Measurements from ENCODE around the gene MELTF. TPM values are rescaled to one million over a fixed set of nuclear protein-coding genes. Genes with fewer than 3 reads are reported as not detected.
"Not testable (repeated sequence)": the region's sequence is repeated elsewhere in the genome, so short reads cannot be mapped to it uniquely, and the experiment has no call there.

The MELTF gene
- 1 to 10 TPM; 1.9 to 2.4 (median 2.3) TPM for polyA plus RNA-seq (ENCODE audit: insufficient read length in 3 of 3)

DNA sequence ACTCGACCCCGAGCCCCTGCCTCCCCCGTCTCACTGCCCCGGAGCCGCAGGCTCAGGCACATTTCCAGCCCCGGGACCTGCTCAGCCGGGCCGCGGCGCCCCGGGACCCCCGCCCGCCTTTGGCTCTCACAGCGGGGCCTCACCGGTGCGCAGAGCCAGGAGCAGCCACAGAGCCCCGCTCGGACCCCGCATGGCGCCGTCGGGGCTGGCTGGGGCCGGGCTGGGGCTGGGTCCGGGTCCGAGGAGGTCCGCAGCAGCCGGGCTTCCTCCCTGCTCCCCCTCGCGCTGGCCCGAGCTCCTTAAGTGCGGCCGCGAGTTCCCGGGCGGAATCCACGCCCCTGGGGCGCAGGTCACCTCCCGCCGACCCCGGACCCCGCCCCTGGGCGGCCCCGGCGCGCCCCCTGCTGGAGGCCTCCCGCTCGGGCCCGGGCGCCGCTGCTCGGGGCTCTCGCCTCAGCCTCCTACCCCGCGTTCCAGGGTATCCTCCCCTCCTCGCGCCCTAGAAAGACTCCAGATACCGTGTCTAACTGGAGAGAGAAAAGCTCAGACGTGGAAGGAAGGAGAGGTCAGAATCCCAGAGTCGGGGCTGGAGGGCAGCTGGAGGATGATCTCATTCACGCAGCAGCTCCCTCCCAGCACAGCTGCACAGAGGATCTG is at the start of gene MELTF:
Gene MELTF, minus strand, starts transcription at position 307 of the 657 bp plus-strand sequence. Its CDS starts 115 bp downstream, at position 192.
- no peak for DNase-seq (ENCODE audit: low read depth in 3 of 3, low spot score in 2 of 3)

DNA sequence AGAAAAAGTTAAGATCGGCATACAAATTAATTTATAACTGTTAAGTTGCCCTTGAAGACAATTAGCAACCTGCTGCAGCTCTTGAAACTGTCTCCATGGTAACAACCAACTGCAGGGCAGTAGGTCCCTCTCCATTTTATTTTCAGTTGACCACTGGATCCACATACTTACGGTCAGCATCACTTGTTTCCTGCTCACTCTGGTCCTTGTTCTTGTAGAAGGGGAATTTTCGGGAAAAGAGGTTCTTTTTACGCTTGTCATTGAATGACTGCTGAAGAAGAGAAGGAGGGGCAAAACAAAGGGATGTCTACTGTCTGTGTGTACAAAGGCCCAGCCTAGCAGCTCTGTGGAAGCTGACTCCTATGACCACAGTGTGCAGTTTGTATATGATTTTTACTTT is 46.8 kb upstream of the MELTF start:
- no peak for DNase-seq (ENCODE audit: low read depth in 3 of 3, low spot score in 2 of 3)

DNA sequence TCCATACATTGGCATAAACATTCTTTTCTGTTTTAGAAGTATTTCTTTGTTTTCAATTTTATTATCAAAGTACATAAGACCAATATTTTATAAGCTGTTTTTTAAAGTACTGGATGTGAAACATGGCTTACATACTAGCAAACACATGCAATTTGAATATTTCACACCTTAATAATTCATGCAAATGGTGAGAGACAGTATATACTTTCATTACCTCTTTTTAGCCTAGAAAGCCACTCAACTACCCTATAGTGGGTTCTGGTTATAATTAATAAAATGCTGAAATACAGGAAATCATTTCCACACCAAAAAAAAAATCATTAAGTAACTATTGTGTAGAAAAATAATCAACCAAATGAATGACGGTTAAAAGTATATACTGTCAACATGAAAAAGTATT is 38.5 kb upstream of the MELTF start:
- no peak for DNase-seq (ENCODE audit: low read depth in 3 of 3, low spot score in 2 of 3)

DNA sequence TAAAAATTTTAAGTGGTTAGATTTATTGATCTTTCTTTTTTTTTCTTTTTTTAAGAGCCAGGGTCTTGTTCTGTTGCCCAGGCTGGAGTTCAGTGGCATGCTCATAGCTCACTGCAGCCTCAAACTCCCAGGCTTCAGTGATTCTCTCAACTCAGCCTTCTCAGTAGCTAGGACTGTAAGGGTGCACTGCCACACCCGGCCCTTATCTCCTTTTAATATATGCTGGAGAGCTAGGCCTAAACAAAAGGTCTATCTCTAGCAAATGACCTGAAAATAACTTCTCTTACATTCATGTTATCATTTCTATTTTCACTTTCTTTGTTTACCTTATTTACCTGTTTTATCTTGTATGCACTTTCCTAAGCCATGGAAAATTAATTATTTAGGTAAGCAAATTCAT is 35.2 kb upstream of the MELTF start:
- DNase-seq (ENCODE audit: low read depth in 3 of 3, low spot score in 2 of 3) = no peak

DNA sequence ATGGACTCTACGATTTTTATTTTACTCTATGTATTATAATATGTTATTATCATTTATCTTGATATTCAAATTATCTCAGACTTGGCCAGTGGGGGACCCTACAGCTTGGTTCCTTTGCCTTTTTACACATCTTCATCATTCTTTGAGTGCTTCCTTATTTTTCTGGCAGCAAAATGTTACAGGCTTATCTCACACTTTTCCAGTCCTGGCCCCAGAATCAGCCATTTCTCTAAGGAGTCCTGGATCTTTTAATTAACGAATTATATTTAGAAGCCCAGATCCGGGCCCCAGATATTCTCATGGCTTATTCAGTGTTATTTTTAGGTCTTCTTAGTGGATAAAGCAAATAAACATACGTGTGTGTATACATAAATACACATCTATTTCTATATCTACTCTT is 32.8 kb upstream of the MELTF start:
- DNase-seq (ENCODE audit: low read depth in 3 of 3, low spot score in 2 of 3) = no peak

DNA sequence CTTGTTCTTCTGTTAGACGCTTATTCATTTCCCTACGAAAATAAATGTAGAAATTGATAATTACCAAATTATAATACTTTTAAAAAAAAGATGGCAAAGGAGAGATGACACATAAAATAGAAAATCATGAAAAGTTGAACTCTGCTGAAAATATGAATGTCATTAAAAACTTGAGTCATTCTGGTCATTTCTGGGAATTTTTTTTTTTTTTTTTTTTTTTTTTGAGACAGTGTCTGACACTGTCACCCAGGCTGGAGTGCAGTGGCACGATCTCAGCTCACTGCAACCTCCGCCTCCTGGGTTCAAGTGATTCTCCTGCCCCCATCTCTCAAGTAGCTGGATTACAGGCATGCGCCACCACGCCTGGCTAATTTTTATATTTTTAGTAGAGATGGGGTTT is 22.0 kb upstream of the MELTF start:
- DNase-seq (ENCODE audit: low read depth in 3 of 3, low spot score in 2 of 3) = not testable (repeated sequence)

DNA sequence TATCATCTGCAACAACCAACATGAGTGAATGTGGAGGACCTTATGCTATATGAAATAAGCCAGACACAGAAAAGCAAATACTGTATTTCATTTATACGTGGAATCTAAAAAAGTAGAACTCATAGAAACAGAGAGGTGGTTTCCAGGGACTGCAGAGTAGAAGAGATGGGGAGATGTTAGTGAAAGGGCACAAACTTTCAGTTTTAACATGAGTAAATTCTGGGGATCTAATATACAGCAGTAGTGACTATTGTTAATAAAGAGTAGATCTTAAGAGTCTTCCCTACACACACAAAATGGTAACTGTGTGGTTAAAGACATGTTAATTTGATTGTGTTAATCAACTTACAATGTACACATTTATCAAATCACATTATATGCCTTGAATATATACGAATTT is 20.9 kb upstream of the MELTF start:
- DNase-seq (ENCODE audit: low read depth in 3 of 3, low spot score in 2 of 3) = no peak

DNA sequence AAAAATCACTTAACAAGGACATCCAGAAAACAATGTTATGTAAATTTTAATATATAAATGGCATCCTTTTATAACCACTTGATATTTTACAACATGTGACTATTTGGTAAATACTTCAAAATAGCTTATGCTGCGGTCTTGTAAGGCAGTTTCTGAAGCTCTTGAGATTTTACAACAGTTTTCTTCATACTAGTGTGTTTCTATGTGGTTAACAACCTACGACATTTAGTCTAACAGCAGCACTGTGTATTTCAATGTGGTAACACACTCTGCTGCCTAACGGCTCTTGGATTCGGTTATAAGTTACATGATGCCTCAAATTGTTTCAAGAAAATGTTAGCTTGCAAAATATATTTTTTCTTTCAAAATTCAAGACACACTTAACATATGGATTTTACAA is 12.9 kb upstream of the MELTF start:
- DNase-seq (ENCODE audit: low read depth in 3 of 3, low spot score in 2 of 3) = no peak

DNA sequence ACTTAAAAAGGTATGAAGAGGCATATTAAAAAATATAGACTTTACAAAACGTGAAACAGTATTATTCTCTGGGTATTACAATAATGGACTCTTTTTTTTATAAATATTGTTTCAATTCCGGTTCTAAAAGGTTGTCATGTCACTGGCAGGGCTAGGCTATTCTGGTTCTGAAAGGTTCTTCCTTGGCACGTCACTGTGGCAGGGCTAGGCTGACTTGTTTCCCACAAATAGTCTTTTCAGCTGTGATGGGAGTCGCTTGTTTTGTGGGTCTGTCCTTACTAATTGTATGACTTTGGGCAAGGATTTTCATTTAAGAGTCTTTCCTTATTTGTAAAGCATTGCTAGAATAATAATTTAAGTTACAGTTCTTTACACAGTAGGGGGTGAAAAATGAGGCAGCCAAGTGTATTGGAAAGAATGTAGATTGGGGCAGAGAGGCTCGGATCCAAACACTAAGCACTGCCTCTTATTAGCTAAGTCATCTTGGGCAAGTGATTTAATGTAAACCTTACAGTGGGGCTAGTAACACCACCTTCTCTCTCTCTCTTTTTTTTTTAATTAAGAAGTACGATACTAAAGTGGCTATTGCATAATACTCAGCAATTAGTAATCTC is 12.4 kb upstream of the MELTF start:
- no peak for DNase-seq (ENCODE audit: low read depth in 3 of 3, low spot score in 2 of 3)

DNA sequence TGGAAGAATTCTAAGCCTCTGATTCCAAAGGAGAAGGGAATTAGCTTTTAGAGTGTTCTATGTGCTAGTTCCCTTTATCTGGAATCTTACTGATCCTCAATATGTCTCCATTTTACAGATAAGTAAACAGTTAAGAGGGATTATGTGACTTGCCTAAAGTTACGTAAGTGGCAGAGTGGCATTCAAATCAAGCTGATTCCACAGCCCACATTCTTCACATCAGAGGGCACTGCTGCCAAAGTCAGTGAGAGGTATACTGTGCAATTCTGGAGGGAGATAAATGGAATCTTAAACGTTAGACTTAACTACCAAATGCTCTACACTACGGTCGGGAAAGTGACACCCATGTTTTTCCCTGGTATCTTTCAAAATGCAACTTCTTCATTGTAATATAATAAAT is 11.0 kb upstream of the MELTF start:
- no peak for DNase-seq (ENCODE audit: low read depth in 3 of 3, low spot score in 2 of 3)

DNA sequence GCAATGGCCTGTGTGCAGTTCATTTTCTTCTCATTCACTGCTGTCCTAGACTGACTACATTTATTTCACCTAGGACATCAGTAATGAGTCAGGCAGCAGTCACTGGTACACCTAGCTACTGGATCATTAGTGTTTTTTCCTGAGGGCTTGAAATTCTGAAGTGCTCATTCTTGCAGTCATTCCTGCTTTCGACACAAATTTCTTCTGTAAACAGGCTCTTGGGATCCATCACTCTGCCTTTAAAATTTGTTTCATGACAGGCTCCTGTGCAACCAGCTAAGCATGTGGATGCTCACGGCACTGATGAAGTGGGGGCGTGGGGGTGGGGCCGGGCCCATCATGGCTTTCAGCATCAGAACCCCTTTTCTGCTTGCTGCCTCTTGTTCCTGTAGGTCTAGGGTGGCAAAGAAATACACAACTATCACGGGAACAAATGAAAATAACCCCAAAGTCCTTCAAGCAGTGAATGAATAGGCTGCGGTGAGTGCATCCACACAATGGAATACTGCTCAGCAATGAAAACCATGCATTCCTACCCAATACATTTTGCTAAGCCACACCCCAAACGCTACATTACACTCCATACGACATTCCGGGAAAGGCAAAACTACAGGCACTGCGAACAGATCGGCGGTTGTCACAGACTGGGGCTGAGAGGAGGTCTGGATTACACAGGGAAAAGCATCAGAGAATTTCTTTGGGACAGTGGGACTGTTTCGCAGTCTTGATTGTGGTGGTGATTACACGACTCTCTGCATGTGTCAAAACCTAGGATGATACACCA is 9.3 kb upstream of the MELTF start:
- no peak for DNase-seq (ENCODE audit: low read depth in 3 of 3, low spot score in 2 of 3)

DNA sequence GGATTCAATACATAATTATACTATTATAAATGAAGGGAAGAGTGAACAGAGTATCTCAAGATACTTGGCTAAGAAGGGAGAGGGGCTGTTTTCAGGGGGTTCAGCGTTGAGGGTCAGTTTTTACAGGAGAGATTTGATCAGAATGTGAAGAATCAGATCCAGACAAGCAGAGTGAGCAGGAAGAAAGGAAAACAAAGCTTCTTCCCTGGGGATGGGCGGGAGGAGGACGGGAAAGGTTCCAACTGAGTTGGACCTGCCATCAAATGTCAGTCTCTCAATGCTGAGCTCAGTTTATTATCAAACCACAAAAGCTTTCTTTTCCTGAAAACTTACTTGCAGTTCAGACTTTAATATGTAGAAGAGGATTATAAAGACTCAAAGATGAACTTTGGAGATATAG is 6.0 kb upstream of the MELTF start:
- DNase-seq (ENCODE audit: low read depth in 3 of 3, low spot score in 2 of 3) = no peak

DNA sequence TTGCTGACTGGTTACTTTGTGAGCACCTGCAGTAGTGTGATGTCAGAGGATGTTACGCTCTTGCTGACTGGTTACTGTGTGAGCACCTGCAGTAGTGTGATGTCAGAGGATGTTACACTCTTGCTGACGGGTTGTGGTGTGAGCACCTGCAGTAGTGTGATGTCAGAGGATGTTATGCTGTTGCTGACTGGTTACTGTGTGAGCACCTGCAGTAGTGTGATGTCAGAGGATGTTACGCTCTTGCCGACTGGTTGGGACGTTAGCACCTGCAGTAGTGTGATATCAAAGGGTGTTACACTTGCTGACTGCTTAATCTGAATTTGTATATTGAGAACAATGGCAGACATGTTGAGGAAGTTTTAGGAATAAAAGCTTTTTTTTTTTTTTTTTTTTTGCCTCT is 5.2 kb upstream of the MELTF start:
- not testable (repeated sequence) for DNase-seq (ENCODE audit: low read depth in 3 of 3, low spot score in 2 of 3)

DNA sequence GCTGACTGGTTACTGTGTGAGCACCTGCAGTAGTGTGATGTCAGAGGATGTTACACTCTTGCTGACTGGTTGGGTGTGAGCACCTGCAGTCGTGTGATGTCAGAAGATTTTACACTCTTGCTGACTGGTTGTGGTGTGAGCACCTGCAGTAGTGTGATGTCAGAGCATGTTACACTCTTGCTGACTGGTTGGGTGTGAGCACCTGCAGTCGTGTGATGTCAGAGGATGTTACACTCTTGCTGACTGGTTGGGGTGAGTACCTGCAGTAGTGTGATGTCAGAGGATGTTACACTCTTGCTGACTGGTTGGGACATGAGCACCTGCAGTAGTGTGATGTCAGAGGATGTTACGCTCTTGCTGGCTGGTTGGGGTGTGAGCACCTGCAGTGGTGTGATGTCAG is 4.1 kb upstream of the MELTF start:
- DNase-seq (ENCODE audit: low read depth in 3 of 3, low spot score in 2 of 3) = not testable (repeated sequence)

DNA sequence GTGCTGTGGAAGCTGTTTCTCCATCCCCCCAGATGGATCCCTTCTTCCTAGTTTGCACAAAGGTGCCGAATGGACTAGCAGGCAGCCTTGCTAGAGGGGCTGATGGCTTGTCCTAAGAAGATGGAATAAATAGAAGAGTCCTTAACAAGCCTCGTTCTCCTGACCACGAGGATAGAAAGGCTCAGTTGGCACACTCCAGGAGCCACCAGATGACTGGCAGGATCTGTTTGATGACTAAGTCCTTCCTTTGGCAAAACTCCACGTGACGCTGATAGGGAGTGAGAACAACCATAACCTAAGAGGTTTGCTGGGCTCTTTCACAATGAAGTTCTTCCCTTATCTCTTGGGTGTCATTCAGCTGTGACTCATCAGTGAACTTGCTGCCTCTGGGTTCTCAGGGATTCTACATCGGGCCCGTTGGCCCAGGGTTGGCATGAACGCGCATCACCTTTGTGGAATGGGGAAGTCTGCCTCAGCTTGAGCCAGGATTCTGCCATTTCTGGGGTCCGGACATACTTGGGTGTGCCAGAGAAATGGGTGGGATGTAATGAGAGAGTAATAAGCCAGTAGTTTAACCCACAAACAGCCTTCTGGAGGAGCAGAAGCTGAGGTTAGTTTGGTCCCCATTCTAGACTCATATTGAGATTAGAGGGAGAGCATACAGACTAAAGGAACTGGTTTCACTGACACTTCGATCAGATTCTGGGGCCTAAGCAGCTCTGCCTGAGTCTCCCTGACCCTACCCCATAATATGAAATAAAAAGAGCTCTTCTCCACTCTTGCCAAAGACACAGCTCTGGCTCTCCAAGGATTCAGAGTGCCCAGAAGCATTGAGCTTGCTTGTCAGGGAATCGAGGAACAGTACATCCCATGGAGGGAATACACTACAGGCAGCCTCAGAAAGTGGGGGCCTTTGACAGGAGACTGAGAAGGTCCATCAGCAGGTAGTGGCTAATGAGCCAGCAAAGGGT is 2.0 kb upstream of the MELTF start:
- DNase-seq (ENCODE audit: low read depth in 3 of 3, low spot score in 2 of 3) = no peak

DNA sequence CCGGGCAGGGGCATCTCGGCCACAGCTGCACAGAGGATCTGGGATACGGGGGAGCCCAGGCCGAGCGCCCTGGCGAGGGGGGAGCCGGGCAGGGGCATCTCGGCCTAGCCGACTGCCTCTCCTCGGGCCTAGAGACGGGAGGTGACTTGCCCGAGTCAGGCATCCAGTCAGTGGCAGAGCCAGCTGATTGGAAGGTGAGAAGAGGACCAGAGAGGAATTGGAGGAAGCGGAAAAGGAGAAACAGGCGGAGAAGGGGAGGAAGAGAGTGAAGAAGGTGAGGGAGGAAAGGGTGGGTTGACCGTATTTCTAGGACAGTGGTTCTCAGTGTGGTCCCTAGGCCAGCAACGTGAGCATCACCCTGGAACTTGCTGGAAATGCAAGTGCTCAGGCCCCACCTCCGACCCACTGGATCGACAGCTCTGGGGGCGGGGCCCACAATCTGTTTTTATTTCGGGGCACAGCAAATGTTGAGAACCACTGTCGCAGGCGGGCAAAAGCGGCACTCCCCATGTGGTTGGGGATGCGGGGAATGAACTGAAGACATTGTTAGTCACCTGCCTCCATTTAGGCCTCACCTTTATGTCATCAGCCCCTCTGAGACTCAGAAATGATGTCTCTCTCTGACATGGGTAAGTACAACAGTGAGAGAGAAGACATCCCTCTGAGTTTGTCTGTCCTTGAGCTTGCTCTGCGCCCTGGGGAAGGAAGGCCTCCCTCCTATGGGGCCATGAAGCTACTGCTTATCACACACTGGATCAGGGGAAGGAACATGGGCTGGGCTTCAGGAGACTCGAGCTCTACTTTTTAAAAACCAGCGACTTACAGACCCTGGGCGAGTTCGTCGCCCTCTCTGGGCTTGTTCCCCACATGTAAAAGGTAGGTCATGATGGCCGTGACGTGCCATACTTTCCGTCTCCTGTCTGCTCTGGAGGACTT is 1.0 kb upstream of the MELTF start:
- no peak for DNase-seq (ENCODE audit: low read depth in 3 of 3, low spot score in 2 of 3)

DNA sequence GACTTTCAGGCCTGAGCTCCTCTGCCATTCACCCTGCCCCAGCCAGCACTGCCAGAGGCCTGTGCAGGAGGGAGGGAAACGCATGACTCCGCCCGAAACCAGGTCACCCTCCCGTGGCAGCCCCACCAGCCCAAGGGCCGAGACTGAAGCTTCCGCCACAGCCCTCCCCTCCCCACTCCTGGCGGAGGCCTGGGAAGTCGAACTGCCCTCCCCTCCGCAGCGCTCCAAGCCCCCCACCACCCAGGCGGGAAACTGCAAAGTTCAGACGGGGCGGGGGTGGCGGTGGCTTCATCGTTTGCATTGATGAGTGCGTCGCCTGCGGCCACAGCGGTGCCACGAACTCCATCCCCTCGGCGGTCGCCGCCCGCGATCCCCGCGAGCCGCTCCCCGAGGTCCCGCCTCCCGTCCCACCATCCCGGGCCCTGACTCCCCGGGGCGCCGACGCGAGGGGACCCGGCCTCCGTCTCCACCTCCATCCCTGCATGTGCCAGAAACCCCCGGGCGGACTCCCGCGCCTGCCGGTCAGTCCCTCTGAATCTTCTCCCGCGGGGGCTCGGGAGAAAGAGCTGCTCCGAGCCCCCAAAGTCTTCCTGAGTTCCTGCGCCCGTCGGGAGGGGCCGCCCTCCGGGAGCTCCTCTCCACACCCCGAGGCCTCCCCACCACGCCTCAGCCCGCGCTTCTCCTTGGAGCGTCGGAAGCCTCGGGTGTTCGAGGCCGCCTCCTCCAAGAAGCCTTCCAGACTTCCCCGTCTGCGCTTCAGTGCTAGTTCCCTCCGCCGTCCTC is 698 bp downstream of the MELTF start:
- DNase-seq (ENCODE audit: low read depth in 3 of 3, low spot score in 2 of 3) = no peak

DNA sequence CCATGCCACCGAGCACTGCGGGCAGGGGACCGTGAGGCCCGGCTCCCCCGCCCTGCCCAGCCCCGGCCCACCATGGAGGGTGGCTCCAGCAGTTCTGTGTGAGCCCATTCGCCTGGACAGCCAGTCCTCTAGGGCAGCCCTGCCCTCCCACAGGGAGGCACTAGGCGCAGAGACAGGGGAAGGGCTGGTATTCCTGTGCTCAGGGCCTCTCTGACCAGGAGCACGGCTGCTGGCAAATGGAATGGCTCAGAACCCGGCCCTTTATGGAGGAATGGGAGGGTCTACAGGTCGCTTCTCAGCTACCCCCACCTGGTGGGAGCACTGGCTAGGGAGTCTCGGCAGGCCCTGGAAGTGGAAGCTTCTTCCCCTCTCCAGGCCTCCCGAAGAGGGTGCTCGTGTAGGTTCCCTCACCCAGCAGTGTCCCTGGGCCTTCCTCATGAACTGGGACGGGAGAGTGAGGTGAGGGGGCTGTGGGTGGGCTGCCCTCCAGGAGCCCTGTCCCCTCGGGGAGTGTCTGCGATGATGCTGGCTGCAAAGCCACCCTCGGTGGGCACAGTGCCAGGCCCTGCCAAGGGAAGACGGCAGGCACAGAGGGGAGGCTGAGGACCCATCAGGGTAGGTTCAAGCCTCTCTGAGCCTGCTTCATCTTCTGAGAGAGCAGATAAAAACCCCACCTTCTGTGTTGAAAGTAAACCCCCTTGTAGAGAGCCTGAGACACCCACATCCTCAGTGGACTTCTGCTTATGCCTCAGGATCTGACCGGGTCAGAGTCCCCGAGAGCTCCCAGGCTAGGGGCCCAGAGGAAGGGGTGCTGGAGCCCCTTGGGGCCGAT is 1.5 kb downstream of the MELTF start:
- DNase-seq (ENCODE audit: low read depth in 3 of 3, low spot score in 2 of 3) = no peak
